GM19467 (cell line): ENCODE results near the gene MORN4.
"Not testable (repeated sequence)": the region's sequence is repeated elsewhere in the genome, so short reads cannot be mapped to it uniquely, and the experiment has no call there.

Experiments
- ATAC-seq: cut with Tn5 transposase; IDR thresholded peaks from one replicate; pipeline ENCODE4 v1.9.1; 2021; ENCODE audit warnings: mild to moderate bottlenecking, moderate library complexity; ENCODE audit not compliant: unreplicated experiment

Gene MORN4

DNA sequence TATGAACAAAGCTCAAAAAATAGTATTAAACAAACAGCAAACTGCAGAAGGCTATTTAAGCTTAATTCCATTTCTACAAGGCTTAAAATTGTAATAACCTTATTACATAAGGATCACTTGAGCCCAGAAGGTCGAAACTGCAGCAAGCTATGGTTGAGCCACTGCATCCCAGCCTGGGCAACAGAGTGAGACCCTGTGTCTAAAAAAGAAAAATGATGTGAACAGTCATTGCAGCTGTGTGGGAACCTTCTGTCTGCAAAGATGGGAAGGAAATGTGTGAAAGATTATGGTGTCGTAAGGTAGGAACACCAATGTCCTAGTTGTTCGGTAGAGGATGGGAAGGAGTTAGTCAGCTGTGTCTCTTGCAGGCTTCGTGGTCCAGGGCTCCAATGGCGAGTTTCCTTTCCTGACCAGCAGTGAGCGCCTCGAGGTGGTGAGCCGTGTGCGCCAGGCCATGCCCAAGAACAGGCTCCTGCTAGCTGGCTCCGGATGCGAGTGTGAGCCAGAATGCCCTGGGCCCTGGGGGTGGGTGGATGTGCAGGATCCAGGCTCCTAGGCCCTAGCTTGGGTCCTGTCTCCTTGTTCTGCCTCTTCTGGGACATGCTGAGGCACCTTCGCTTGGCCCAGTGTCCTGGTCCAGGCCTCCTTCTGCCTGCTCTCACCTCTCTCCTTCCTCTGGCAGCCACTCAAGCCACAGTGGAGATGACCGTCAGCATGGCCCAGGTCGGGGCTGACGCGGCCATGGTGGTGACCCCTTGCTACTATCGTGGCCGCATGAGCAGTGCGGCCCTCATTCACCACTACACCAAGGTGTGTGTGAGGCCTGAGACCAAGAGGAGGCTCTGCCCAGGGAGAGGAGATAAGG is 34.7 kb downstream of the MORN4 start:
- ATAC-seq, result no peak

DNA sequence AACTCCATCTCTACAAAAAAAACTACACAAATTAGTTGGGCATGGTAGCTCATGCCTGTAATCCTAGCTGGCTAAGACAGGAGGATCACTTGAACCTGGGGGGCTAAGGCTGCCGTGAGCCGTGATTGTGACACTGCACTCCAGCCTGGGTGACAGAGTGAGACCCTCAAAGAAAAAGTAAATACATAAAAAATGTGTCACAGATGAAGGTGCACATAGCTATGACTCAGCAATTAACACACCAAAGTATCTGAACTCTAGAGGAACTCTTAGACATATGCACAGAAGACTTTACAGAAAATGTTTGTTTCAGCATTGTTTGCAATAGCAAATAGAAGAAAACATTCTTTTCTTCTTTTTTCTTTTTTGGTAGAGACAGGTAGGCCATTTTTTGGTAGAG is 35.5 kb downstream of the MORN4 start:
- ATAC-seq, result no peak

DNA sequence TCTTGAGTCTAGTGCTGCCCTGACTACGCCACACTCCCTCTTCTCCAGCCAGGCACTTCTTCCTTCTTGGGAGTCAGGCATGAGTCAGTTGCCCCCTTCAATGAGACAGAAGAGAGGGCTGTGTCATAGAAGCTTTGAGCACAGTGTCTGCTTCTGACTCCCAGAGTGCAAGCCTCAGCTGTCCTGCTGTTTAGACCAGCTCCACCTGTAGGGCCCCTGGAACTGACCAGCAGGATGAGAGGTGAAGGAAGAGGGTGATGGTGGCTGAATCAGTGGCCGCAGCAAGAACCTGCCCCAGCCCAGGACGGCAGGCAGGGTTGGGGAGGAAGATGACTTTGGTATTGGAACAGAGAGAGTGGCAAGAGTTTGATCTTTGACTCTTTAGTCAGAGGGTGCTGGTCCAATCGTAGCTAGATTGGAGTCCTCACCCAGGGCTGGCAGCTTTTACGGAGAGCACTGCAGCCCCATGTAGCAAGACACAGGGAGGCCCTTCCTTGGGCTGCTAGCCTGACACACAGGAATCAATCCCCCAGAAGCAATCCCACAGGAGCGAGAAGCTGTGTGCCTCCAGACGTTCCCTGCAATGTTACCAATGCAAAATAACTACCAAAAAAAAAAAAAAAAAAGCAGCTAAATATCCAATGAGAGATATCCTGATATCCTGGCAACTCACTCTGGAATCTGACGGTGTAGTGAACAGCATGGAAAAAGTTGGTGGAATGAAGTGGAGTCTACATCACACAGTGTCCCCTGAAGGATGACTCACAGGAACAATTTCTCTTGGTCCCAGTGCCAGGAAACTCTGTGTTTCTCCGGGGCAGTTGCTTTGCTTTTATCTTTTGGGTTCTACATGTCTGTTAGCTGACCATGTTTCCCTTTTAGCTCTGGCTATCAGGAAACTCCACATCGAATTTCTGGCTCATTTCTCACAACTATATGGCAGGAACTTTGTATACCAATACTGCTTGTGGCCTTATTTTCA is 36.9 kb downstream of the MORN4 start:
- ATAC-seq, result no peak

- no peak for ATAC-seq
These were observed 39.9 kb downstream of the MORN4 start for GRCh38 chr10:97593421-97593820.

- ATAC-seq, result no peak
These were observed 42.4 kb downstream of the MORN4 start for GRCh38 chr10:97590748-97591495.

GRCh38 chr10:97590082-97590747 is 43.1 kb downstream of the MORN4 start:
- ATAC-seq, result no peak

DNA sequence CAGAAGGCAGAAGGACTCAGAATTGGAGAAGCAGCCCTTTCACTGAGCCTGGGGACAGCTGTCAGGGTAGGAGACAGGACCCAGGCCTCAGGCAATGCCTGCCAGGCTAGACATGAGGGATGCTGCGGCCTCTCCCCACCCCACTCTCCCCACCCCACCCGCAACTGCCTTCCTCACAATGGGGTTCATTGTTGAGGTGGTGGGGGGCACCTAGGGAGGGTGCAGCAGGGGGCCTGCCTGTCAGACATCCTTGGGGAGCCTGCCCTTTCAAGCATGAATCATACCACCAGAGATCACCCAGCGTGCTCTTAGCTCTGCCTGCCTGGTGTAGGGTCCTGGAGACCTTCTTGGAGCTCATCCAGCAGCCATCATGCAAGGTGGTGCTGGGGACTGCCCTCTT is 43.8 kb downstream of the MORN4 start, which contains the start of gene C10orf62:
C10orf62 (plus strand) TSS at position 243 of the 400 bp plus-strand sequence. CDS start 177 bp downstream, outside the sequence.
- no peak for ATAC-seq

GRCh38 chr10:97587183-97587582 is 46.1 kb downstream of the MORN4 start:
- no peak for ATAC-seq

DNA sequence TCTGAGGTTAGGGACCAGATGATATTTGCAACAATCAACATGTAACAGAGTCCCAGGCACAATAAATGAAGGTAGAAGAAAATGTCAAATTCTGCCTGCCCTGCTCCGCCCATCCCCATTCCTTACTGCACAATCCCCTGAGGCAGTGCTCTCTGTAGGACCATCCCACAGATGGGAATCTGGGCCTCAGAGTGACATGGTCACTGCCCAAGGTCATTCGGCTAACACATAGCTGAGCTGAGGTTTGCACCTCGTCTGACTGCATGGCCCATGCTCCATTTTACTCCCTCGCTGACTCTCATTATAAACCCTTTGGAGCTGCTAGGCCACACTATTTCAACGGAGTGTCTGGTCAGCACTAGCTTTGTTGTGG is 47.9 kb downstream of the MORN4 start:
- no peak for ATAC-seq

DNA sequence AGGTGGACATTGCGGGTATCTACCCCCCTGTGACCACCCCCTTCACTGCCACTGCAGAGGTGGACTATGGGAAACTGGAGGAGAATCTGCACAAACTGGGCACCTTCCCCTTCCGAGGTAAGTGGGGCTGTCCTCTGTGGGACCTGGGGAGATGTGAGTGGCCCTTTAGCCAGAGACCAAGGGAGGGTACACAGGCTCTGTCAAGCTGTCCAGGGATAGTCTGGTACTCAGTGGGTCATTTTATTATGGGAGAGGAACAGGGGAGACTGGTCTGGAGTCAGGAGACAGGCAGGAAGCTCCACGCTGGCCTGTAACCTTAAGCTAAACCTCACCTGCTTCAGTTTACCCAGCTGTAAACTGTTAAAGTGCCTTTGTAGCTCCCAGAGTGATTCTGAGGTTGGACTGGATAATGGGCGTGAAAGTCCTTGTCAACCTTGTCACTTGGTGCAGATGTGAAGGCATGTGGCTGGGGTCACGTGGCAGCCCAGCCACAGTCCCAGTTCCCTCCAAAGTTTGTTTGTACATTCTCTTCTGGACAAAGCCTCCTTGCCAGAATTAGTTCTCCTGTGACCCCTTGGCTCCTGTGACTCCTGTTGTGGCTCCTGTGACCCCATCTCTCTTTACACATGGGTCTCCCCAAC is 48.4 kb downstream of the MORN4 start:
- ATAC-seq, result peak; percentile 9

DNA sequence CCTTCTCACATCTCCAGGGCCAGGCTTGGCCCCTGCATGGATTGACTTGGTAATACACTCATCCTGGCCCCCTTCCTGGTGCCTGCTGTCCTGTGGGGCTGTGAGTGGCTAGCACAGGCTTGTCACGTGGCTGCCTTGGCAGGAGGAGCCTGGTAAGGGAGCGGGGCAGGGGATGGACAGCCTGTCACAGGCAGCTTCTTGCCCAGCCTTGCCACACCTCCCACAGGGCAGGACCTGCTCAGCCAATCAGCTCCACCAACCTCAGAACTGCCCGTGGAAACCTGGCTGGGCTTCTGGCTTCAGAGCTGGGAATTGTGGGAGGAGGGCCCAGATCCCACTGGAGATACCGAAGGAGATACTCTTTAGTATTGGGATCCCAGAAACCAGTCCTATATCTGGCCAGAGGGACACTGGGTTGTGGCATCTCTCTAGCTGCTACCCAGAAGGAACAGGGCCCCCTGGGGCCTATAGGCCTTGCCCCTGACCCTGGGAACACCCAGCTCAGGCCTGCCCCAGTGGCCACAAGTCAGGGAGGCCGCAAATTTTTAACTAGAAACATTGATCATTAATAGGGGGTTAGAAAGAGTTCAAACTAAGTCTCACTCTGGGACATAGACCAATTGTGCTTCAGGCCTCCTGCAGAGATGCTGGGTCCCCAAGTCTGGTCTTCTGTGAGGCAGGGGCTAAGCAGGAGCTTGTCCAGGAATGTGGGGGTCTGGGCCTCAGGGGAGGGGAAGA is 49.1 kb downstream of the MORN4 start, which contains the start of gene HOGA1:
HOGA1 (plus strand) TSS at position 330 of the 738 bp plus-strand sequence; CDS start at position 645, 315 bp downstream.
- peak; percentile 52 for ATAC-seq

DNA sequence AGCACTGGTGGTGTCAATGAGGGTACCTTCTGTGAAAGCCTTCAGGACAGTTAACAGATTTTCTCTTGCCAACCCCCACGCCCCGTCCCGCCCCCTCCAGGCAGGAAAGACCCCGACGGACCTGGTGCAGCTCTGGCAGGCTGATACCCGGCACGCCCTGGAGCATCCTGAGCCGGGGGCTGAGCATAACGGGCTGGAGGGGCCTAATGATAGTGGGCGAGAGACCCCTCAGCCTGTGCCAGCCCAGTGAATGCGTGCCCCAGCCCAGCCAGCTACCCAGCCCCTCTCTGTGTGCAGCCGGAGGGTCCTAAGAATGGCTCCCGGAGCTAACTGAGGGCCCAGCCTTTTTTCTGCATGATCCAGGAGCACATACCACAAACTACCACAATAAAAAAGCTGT is 49.8 kb downstream of the MORN4 start:
- no peak for ATAC-seq

GRCh38 chr10:97582169-97582568 is 51.1 kb downstream of the MORN4 start:
- no peak for ATAC-seq

GRCh38 chr10:97580421-97581367 is 52.6 kb downstream of the MORN4 start:
- ATAC-seq, result no peak

GRCh38 chr10:97578171-97578844 is 55.0 kb downstream of the MORN4 start:
- ATAC-seq, result no peak

DNA sequence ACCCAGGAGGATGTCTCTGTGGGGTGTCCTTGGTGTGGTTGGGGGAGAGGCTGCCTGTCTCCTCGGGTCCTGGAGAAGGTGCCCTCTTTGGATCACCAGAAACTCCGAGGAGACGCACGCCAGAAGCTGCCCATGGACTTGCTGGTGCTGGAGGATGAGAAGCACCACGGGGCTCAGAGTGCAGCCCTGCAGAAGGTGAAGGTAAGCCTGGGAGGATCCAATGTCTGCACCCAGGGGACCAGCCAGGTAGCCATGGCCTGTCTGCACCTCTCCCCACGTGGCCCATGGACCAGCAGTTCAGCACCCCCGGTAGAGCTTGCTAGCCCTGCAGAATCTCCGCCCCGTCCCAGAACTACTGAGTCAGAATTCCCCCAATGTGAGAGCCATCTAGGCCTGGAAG is 55.6 kb downstream of the MORN4 start:
- no peak for ATAC-seq

- not testable (repeated sequence) for ATAC-seq
These were observed 56.8 kb downstream of the MORN4 start for GRCh38 chr10:97576487-97576886.
